ENCODE measurements around the gene NDUFA13.

Gene NDUFA13

GRCh38 chr19:19513682-19514081, 2.3 kb upstream of the NDUFA13 start:
- TF ChIP-seq, protein P1, sequence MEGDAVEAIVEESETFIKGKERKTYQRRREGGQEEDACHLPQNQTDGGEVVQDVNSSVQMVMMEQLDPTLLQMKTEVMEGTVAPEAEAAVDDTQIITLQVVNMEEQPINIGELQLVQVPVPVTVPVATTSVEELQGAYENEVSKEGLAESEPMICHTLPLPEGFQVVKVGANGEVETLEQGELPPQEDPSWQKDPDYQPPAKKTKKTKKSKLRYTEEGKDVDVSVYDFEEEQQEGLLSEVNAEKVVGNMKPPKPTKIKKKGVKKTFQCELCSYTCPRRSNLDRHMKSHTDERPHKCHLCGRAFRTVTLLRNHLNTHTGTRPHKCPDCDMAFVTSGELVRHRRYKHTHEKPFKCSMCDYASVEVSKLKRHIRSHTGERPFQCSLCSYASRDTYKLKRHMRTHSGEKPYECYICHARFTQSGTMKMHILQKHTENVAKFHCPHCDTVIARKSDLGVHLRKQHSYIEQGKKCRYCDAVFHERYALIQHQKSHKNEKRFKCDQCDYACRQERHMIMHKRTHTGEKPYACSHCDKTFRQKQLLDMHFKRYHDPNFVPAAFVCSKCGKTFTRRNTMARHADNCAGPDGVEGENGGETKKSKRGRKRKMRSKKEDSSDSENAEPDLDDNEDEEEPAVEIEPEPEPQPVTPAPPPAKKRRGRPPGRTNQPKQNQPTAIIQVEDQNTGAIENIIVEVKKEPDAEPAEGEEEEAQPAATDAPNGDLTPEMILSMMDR (IDR thresholded peaks at IDR 0.05; ENCODE audit: low read length, missing control alignments): no peak
- no peak for DNase-seq (ENCODE audit: low read depth)
- H3K4me3 ChIP-seq (replicated peaks; ENCODE audit: low read depth, low read length): no peak overlapping the region

DNA sequence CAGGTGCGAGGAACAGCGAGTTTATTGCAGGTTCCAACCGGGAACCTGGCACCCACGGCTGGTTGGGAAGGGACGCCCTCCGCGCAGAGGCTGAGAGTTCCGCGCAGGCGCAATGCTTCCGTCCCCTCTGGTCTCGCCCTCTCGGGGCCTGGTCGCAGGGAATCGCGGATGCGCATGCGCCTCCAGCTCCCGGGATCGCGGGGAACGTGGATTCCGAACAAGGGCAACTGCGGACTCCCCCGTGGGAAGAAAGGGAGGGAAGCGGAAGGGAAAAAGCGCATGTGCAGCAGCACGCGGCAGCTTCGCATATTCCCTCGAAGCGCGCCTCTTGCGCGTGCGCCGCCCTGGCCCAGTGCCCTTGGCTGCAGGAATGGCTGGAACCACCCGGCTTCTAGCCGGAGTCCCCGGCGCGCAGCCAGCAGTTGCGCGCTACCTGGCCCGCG, 1.8 kb upstream of the NDUFA13 start:
- TF ChIP-seq, protein P1 (IDR thresholded peaks at IDR 0.05; ENCODE audit: low read length, missing control alignments): no peak
- DNase-seq (ENCODE audit: low read depth): peak; percentile 69
- H3K4me3 ChIP-seq (replicated peaks; ENCODE audit: low read depth, low read length): no peak overlapping the region

- peak within 1 kb of the TSS; percentile 97 for H3K4me3 ChIP-seq (replicated peaks; ENCODE audit: low read depth, low read length)
- DNase-seq (ENCODE audit: low read depth): no peak
- TF ChIP-seq, protein P1 (IDR thresholded peaks at IDR 0.05; ENCODE audit: low read length, missing control alignments): no peak
These were observed 964 bp upstream of the NDUFA13 start, which contains the start of gene TSSK6 for GRCh38 chr19:19514881-19515641. TSS of gene TSSK6 (minus strand) at chr19:19515548. CDS start at chr19:19515427, 121 bp downstream.

GRCh38 chr19:19517235-19517619, 1.2 kb downstream of the NDUFA13 start:
- TF ChIP-seq, protein P1 (IDR thresholded peaks at IDR 0.05; ENCODE audit: low read length, missing control alignments): no peak
- peak overlapping the region; percentile 97 for H3K4me3 ChIP-seq (replicated peaks; ENCODE audit: low read depth, low read length)
- DNase-seq (ENCODE audit: low read depth): no peak

- H3K4me3 ChIP-seq (replicated peaks; ENCODE audit: low read depth, low read length): no peak overlapping the region
- DNase-seq (ENCODE audit: low read depth): no peak
- TF ChIP-seq, protein P1 (IDR thresholded peaks at IDR 0.05; ENCODE audit: low read length, missing control alignments): no peak
These were observed 5.0 kb downstream of the NDUFA13 start for GRCh38 chr19:19520989-19521388.

DNA sequence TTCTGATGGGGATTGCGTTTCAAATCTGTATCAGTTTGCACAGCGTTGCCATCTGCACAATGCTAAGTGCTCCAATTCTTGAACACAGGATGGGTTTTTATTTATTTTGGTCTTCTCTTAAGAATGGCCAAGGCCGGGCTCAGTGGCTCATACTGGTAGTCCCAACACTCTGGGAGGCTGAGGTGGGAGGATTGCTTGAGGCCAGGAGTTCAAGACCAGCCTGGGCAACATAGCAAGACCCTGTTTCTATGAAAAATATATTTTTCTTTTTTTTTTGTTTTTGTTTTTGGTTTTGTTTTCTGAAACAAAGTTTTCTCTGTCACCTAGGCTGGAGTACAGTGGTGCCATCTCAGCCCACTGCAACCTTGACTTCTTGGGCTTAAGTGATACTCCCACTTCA, 7.2 kb downstream of the NDUFA13 start:
- no peak overlapping the region for H3K4me3 ChIP-seq (replicated peaks; ENCODE audit: low read depth, low read length)
- DNase-seq (ENCODE audit: low read depth): no peak
- TF ChIP-seq, protein P1 (IDR thresholded peaks at IDR 0.05; ENCODE audit: low read length, missing control alignments): no peak

GRCh38 chr19:19524053-19524452, 8.0 kb downstream of the NDUFA13 start:
- TF ChIP-seq, protein P1 (IDR thresholded peaks at IDR 0.05; ENCODE audit: low read length, missing control alignments): no peak
- H3K4me3 ChIP-seq (replicated peaks; ENCODE audit: low read depth, low read length): no peak overlapping the region
- no peak for DNase-seq (ENCODE audit: low read depth)
